Activated B cell treated with CpG ODN at 0.5 μM for 24 hours (primary cell): Measurements from ENCODE around the gene FES. TPM values are rescaled to one million over a fixed set of nuclear protein-coding genes. Genes with fewer than 3 reads are reported as not detected.
A peak's percentile ranks its signal among the peaks of the same experiment; 100 is the strongest.

Source experiments
- ATAC-seq: fragments of 200-7000 bp; cut with Tn5 transposase; one replicate; pipeline ENCODE4 v1.10.0; 2021; ENCODE audit warnings: low read depth, mild to moderate bottlenecking, moderate library complexity
- CTCF ChIA-PET: fragments of 350-600 bp; sonication (Branson Sonifier 250); formaldehyde crosslinking; loops from one replicate; lab custom pipeline; 2021; ENCODE audit warnings: antibody characterized with exemption; lab: Charles Lee
- POLR2A ChIA-PET: fragments of 350-600 bp; sonication (Branson Sonifier 250); formaldehyde crosslinking; loops from one replicate; lab custom pipeline; 2021; ENCODE audit warnings: antibody characterized with exemption; lab: Charles Lee
- DNase-seq: peaks from one replicate; pipeline ENCODE4 v3.0.0; 2022
- H3K27ac Mint-ChIP-seq: one replicate; pipeline ENCODE4 v1.8.0; 2020; ENCODE audit warnings: mixed read lengths
- H3K27me3 Mint-ChIP-seq: one replicate; pipeline ENCODE4 v1.8.0; 2021; ENCODE audit warnings: mixed read lengths
- H3K36me3 Mint-ChIP-seq: one replicate; pipeline ENCODE4 v1.8.0; 2021; ENCODE audit warnings: low read depth, mixed read lengths
- H3K4me1 Mint-ChIP-seq: one replicate; pipeline ENCODE4 v1.8.0; 2021; ENCODE audit warnings: mixed read lengths
- H3K4me3 Mint-ChIP-seq: one replicate; pipeline ENCODE4 v1.8.0; 2020; ENCODE audit warnings: mild to moderate bottlenecking, mixed read lengths
- H3K9me3 Mint-ChIP-seq: one replicate; pipeline ENCODE4 v1.8.0; 2020; ENCODE audit warnings: mixed read lengths
- CTCF ChIP-seq: fragments of 200-600 bp; IDR thresholded peaks from one replicate; pipeline ENCODE4 v1.8.0; 2022; ENCODE audit warnings: antibody characterized with exemption, mild to moderate bottlenecking
- intact Hi-C: fragments of 100-400 bp; cut with micrococcal nuclease; formaldehyde crosslinking; loops from one replicate; pipeline ENCODE4 v1.15.1; 2024
- total RNA-seq: library from RNA; stranded (reverse); gene quantifications from 2 replicates; pipeline ENCODE4 v1.2.3, GENCODE V29; 2022

The FES gene
- total RNA-seq, 1 donor from 2014 or later = 27.4 TPM

- intact Hi-C loops = loop anchor here (1.0 to 5.0 kb wide), 3 partner anchors 13 to 35 kb away; no protein-coding TSS in a partner anchor
- DNase-seq = no peak
- peak overlapping the region; percentile 90 for H3K27ac Mint-ChIP-seq
- TF ChIP-seq CTCF = no peak
- ChIA-PET POLR2A (interaction anchor here (0.6 to 3.7 kb wide), 15 partner anchors 12 to 447 kb away, joined by 3 to 35 read pairs (median 4); partner anchors contain the start of gene FES), CTCF (interaction anchor here (0.8 to 1.7 kb wide), 3 partner anchors 19 to 34 kb away, joined by 3 to 8 read pairs (median 3); no protein-coding TSS in a partner anchor)
- peaks cover 61% of the 10 kb centered on the region for H3K4me1 Mint-ChIP-seq
- H3K27me3 Mint-ChIP-seq = no peaks in the 10 kb centered on the region
- H3K4me3 Mint-ChIP-seq = peak overlapping the region; percentile 53
- ATAC-seq = no peak
- H3K9me3 Mint-ChIP-seq = no peaks in the 10 kb centered on the region
- H3K36me3 Mint-ChIP-seq = no peaks in the 10 kb centered on the region
These were observed 32.4 kb upstream of the FES start for GRCh38 chr15:90851940-90852339.

GRCh38 chr15:90855139-90855538 lies 29.2 kb upstream of the FES start:
- Mint-ChIP-seq H3K36me3 (no peaks in the 10 kb centered on the region), H3K4me3 (no peak overlapping the region), H3K27ac (no peak overlapping the region), H3K27me3 (no peaks in the 10 kb centered on the region), H3K4me1 (peaks cover 77% of the 10 kb centered on the region), H3K9me3 (no peaks in the 10 kb centered on the region)
- CTCF ChIA-PET = no interaction called here
- intact Hi-C loops = no loop called here
- ATAC-seq = no peak
- POLR2A ChIA-PET = interaction anchor here (0.6 to 1.8 kb wide), 9 partner anchors 10 to 467 kb away, joined by 3 to 21 read pairs (median 5); partner anchors contain the start of gene IQGAP1
- DNase-seq = no peak
- TF ChIP-seq CTCF = no peak

- H3K36me3 Mint-ChIP-seq = no peaks in the 10 kb centered on the region
- TF ChIP-seq CTCF = no peak
- peaks cover 60% of the 10 kb centered on the region for H3K4me1 Mint-ChIP-seq
- H3K4me3 Mint-ChIP-seq = no peak overlapping the region
- ChIA-PET CTCF (interaction anchor here (1.1 kb wide), 1 partner anchor 28 kb away, joined by 4 read pairs; no protein-coding TSS in a partner anchor), POLR2A (interaction anchor here (2.0 kb wide), 1 partner anchor 11 kb away, joined by 6 read pairs; the partner anchor contains the start of gene FURIN)
- no peaks in the 10 kb centered on the region for H3K27me3 Mint-ChIP-seq
- H3K27ac Mint-ChIP-seq = peak overlapping the region; percentile 68
- no peaks in the 10 kb centered on the region for H3K9me3 Mint-ChIP-seq
- intact Hi-C loops = no loop called here
- ATAC-seq (no peak), DNase-seq (no peak)
These were observed 27.0 kb upstream of the FES start for GRCh38 chr15:90857337-90857736.

- no peaks in the 10 kb centered on the region for H3K36me3 Mint-ChIP-seq
- H3K27ac Mint-ChIP-seq = peak overlapping the region; percentile 30
- ChIA-PET CTCF (interaction anchor here (1.1 kb wide), 1 partner anchor 28 kb away, joined by 4 read pairs; no protein-coding TSS in a partner anchor), POLR2A (interaction anchor here (2.0 kb wide), 2 partner anchors 10 to 14 kb away, joined by 4 to 6 read pairs; partner anchors contain the start of gene FURIN)
- DNase-seq (no peak), ATAC-seq (no peak)
- TF ChIP-seq CTCF = no peak
- H3K4me3 Mint-ChIP-seq = no peak overlapping the region
- H3K9me3 Mint-ChIP-seq = no peaks in the 10 kb centered on the region
- no peaks in the 10 kb centered on the region for H3K27me3 Mint-ChIP-seq
- H3K4me1 Mint-ChIP-seq = peaks cover 54% of the 10 kb centered on the region
- intact Hi-C loops = no loop called here
These were observed 26.3 kb upstream of the FES start for GRCh38 chr15:90857883-90858443.
